SW 1271 (cell line): ENCODE measurements around the gene CYP26A1.

Experiments
- DNase-seq, 2 experiments: peaks; one replicate each; lab custom pipeline; 2025; lab: John Stamatoyannopoulos, UW

The CYP26A1 gene

GRCh38 chr10:93073539-93074146 is at the start of gene CYP26A1:
Gene CYP26A1, plus strand, starts transcription at chr10:93073893. Its CDS starts 42 bp downstream, at chr10:93073935.
- DNase-seq = no peak

- DNase-seq = no peak
These were observed 47.6 kb upstream of the CYP26A1 start for GRCh38 chr10:93026072-93026471.

- DNase-seq = no peak
These were observed 46.2 kb upstream of the CYP26A1 start for GRCh38 chr10:93027508-93027907.

GRCh38 chr10:93028883-93029282 is 44.8 kb upstream of the CYP26A1 start:
- peak in 1 of 2 experiments; percentile 13 for DNase-seq

GRCh38 chr10:93030409-93030808 is 43.3 kb upstream of the CYP26A1 start:
- peak in 1 of 2 experiments; percentile 34 for DNase-seq

GRCh38 chr10:93032105-93032808 is 41.4 kb upstream of the CYP26A1 start:
- no peak for DNase-seq

- DNase-seq = no peak
These were observed 40.9 kb upstream of the CYP26A1 start for GRCh38 chr10:93032809-93033137.

- DNase-seq = no peak
These were observed 39.3 kb upstream of the CYP26A1 start for GRCh38 chr10:93034426-93034825.

GRCh38 chr10:93039110-93039509 is 34.6 kb upstream of the CYP26A1 start:
- no peak for DNase-seq

GRCh38 chr10:93039721-93040120 is 34.0 kb upstream of the CYP26A1 start:
- DNase-seq = no peak

- no peak for DNase-seq
These were observed 19.2 kb upstream of the CYP26A1 start for GRCh38 chr10:93054486-93054885.

- no peak for DNase-seq
These were observed 15.6 kb upstream of the CYP26A1 start for GRCh38 chr10:93058139-93058538.

GRCh38 chr10:93059975-93060886 is 13.5 kb upstream of the CYP26A1 start, which contains the start of gene CYP26C1:
Gene CYP26C1, plus strand, starts transcription at chr10:93060798. Its CDS starts 466 bp downstream, at chr10:93061264.
- no peak for DNase-seq

- no peak for DNase-seq
These were observed 12.7 kb upstream of the CYP26A1 start for GRCh38 chr10:93060887-93061593.

GRCh38 chr10:93061594-93062513 is 11.8 kb upstream of the CYP26A1 start:
- DNase-seq = no peak

GRCh38 chr10:93062514-93063143 is 11.1 kb upstream of the CYP26A1 start:
- DNase-seq = no peak

- no peak for DNase-seq
These were observed 10.3 kb upstream of the CYP26A1 start for GRCh38 chr10:93063144-93063976.

- DNase-seq = no peak
These were observed 9.6 kb upstream of the CYP26A1 start for GRCh38 chr10:93063977-93064660.
